22Rv1 (cell line): ENCODE data around the gene ARL15.

Experiments used
- H3K27ac ChIP-seq: fragments of 450-650 bp; 2 replicates; pipeline ENCODE4 v1.5.1; 2017
- CTCF ChIP-seq: fragments of 450-650 bp; IDR thresholded peaks from 2 replicates; pipeline ENCODE4 v1.5.1; 2017; ENCODE audit warnings: mild to moderate bottlenecking
- ZFX ChIP-seq: fragments of 450-650 bp; IDR thresholded peaks from 2 replicates; pipeline ENCODE4 v1.6.1; 2017; ENCODE audit warnings: antibody characterized with exemption, borderline replicate concordance

ARL15 gene

DNA sequence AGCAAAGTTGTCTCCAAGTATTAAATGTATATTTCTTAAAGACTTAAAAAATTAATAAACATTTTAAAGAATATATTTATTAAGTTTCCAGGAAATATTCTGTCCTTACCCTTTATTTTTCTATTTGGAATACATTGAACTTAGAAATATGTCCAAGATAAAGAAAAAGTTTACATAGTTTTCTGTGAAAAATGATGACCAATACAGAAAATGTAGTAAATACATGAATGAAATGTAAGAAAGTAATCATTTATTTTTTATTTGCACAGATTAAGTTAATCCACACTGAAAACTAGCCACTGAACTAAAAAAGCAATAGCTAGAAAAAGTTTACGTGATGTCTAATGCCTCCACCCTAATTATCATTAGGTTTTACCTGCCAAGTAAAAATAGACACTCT, 273.2 kb downstream of the ARL15 start:
- TF ChIP-seq ZFX (no peak), CTCF (no peak)
- H3K27ac ChIP-seq = no peak overlapping the region

DNA sequence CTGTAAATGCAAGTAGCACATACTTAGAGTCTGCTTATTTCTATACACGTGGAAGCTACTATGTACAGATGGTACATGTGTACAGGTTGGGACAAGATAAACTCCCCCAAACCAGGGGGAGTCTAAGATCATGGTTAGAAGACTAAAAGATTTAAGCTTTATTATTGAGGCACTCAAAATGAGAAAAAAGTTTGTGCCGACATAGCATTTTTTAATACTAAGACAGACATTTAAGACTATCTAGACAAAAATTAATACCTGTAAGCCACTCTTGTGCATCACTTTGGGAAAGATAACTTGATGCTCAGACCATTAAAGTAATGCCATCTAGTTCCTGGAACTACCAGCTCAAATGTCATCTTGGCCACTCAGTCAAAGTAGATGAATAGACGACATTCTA, 279.4 kb downstream of the ARL15 start:
- H3K27ac ChIP-seq = no peak overlapping the region
- TF ChIP-seq ZFX = no peak

DNA sequence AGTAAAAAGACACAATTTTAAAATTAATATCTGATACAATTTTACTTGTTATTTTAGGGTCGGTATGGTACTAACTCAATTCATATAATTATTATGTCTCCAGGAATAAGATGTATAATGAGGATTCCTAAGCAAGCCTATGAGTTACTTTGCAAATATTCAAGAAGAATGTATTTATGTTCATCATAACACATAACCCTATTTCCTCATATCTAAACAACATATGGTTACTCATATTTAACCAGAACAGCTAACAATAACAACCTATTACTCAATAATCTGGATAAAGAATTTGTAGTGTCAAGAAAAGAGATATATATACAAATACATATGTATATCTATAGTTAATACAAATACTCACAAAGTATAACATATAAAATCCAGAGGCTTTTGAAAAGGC, 285.9 kb downstream of the ARL15 start:
- H3K27ac ChIP-seq = no peak overlapping the region
- TF ChIP-seq CTCF (no peak), ZFX (no peak)

DNA sequence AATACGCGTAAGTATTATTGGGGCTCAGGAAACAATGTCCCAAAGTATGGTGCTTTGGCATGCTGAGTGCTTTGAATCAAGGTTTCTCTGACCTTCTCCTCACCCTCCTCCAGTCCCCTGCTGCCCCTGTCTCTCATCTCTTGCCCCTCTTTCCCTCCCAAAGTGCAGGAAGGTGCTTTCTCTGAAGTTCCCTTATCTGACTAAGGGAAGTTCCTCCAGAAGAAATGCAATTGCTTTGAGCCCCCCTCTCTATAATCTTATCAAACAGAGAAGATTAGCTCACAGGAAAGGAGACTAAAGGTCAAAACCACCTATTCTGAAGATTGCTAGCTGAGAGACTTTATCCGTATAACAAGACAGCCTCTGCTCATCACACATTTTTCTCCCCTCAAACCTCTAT, 288.1 kb downstream of the ARL15 start:
- no peak for TF ChIP-seq CTCF
- no peak for TF ChIP-seq ZFX
- no peak overlapping the region for H3K27ac ChIP-seq

DNA sequence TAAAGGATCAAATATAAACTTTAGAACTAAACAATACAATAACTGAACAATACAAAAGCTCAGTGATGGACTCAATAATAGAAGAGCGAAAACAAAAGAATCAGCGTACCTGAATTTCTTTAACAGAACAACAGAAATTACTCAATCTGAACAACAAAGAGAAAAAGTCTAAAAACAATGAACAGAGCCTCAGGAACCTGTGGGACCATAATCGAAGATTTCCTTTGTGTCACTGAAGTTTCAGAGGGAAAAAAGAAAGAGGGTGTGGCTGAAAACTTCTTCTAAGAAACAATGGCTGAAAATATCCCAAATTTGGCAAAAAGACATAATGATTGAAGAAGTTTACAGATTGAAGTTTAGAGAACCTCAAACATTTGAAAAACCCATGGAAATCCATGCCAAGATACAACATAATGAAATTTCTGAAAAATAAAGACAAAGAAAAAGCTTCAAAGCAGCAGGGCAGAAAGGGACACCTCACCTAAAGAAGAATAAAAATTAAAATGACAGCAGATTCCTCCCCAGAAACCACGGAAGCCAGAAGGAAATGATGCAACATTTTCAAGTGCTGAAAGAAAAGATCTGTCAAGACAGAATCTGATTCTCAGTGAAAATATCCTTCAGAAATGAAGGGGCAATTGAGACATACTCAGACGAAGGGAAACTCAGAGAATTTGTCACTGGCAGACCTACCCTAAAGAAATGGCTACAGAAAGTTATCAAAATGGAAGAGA, 288.8 kb downstream of the ARL15 start:
- no peak for TF ChIP-seq ZFX
- no peak overlapping the region for H3K27ac ChIP-seq

- TF ChIP-seq CTCF (no peak), ZFX (no peak)
- no peak overlapping the region for H3K27ac ChIP-seq
These were observed 291.9 kb downstream of the ARL15 start for GRCh38 chr5:54018438-54018837.

DNA sequence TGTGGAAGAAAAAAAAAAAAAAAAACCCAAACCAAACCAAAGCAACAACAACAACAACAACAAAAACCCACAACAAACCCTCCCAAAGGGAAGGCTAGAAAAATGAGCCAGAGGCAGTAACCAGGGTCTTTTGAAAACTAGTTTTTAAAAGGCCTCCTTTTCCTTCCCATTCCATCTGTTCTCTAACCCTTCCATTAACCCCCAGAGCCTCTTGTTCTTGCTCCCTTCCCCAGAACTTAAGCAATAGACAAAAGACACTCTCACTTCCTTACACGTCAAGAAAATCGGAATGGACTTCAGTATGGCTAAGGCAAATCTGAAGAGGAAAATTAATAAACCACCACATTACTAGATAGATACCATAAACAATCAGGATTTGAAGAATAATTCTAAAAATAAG, 292.8 kb downstream of the ARL15 start:
- TF ChIP-seq ZFX (no peak), CTCF (no peak)
- no peak overlapping the region for H3K27ac ChIP-seq

- H3K27ac ChIP-seq = no peak overlapping the region
- no peak for TF ChIP-seq ZFX
- no peak for TF ChIP-seq CTCF
These were observed 296.7 kb downstream of the ARL15 start for GRCh38 chr5:54013556-54014194.
